ENCODE data around the gene SH3D19. TPM values are rescaled to one million over a fixed set of nuclear protein-coding genes. Genes with fewer than 3 reads are reported as not detected.
"Not testable (repeated sequence)": the region's sequence is repeated elsewhere in the genome, so short reads cannot be mapped to it uniquely, and the experiment has no call there.

The SH3D19 gene
- total RNA-seq, 1 donor from 2014 or later: 86.6 TPM

- Histone ChIP-seq H3K27ac (no peak overlapping the region), H3K9me3 (no peaks in the 10 kb centered on the region), H3K36me3 (no peaks in the 10 kb centered on the region), H3K4me1 (peaks cover 14% of the 10 kb centered on the region), H3K27me3 (ENCODE audit: low read depth) (no peaks in the 10 kb centered on the region), H3K4me3 (no peak overlapping the region)
- DNase-seq: no peak
- intact Hi-C loops (cut with DNase I): no loop called here
- no peak for TF ChIP-seq CTCF (IDR thresholded peaks at IDR 0.05)
- ATAC-seq: no peak
Observed at GRCh38 chr4:151238477-151238876, 86.9 kb downstream of the SH3D19 start.

- TF ChIP-seq CTCF (IDR thresholded peaks at IDR 0.05): no peak
- no peaks in the 10 kb centered on the region for H3K9me3 ChIP-seq
- peaks cover 14% of the 10 kb centered on the region for H3K4me1 ChIP-seq
- intact Hi-C loops (cut with DNase I): no loop called here
- H3K27me3 ChIP-seq (ENCODE audit: low read depth): no peaks in the 10 kb centered on the region
- ATAC-seq: peak in 1 of 2 donors; percentile 29
- no peak overlapping the region for H3K27ac ChIP-seq
- no peak for DNase-seq
- no peaks in the 10 kb centered on the region for H3K36me3 ChIP-seq
- no peak overlapping the region for H3K4me3 ChIP-seq
Observed at GRCh38 chr4:151236036-151236435, 89.4 kb downstream of the SH3D19 start.

- ATAC-seq; DNase-seq; H3K4me3 ChIP-seq; H3K36me3 ChIP-seq; H3K27ac ChIP-seq; H3K9me3 ChIP-seq; H3K27me3 ChIP-seq (ENCODE audit: low read depth); intact Hi-C loops (cut with DNase I): not testable (repeated sequence)
- H3K4me1 ChIP-seq: peaks cover 14% of the 10 kb centered on the region
Observed at GRCh38 chr4:151235373-151235772, 90.0 kb downstream of the SH3D19 start.

GRCh38 chr4:151233600-151233999 is 91.8 kb downstream of the SH3D19 start:
- ATAC-seq: no peak
- H3K27ac ChIP-seq: no peak overlapping the region
- intact Hi-C loops (cut with DNase I): no loop called here
- H3K9me3 ChIP-seq: no peaks in the 10 kb centered on the region
- DNase-seq: no peak
- H3K4me1 ChIP-seq: peaks cover 9% of the 10 kb centered on the region
- H3K4me3 ChIP-seq: no peak overlapping the region
- no peaks in the 10 kb centered on the region for H3K36me3 ChIP-seq
- TF ChIP-seq CTCF (IDR thresholded peaks at IDR 0.05): no peak
- no peaks in the 10 kb centered on the region for H3K27me3 ChIP-seq (ENCODE audit: low read depth)

- H3K4me3 ChIP-seq: no peak overlapping the region
- no peak for TF ChIP-seq CTCF (IDR thresholded peaks at IDR 0.05)
- no peaks in the 10 kb centered on the region for H3K27me3 ChIP-seq (ENCODE audit: low read depth)
- H3K36me3 ChIP-seq: no peaks in the 10 kb centered on the region
- intact Hi-C loops (cut with DNase I): no loop called here
- DNase-seq (no peak), ATAC-seq (no peak)
- no peak overlapping the region for H3K27ac ChIP-seq
- H3K4me1 ChIP-seq: peaks cover 10% of the 10 kb centered on the region
- no peaks in the 10 kb centered on the region for H3K9me3 ChIP-seq
Observed at GRCh38 chr4:151231915-151232595, 93.3 kb downstream of the SH3D19 start.

GRCh38 chr4:151228189-151229119 is 97.0 kb downstream of the SH3D19 start:
- Histone ChIP-seq H3K27me3 (ENCODE audit: low read depth) (no peaks in the 10 kb centered on the region), H3K27ac (peak overlapping the region; percentile 77), H3K36me3 (no peaks in the 10 kb centered on the region), H3K9me3 (no peaks in the 10 kb centered on the region), H3K4me1 (peaks cover 10% of the 10 kb centered on the region), H3K4me3 (peak overlapping the region; percentile 48)
- no peak for DNase-seq
- no peak for TF ChIP-seq CTCF (IDR thresholded peaks at IDR 0.05)
- ATAC-seq: no peak
- intact Hi-C loops (cut with DNase I): no loop called here
